Measurements from ENCODE around the gene ANO7.
"Not testable (repeated sequence)": the region's sequence is repeated elsewhere in the genome, so short reads cannot be mapped to it uniquely, and the experiment has no call there.

Gene ANO7

GRCh38 chr2:241191081-241191480 is 2.6 kb downstream of the ANO7 start:
- DNase-seq (ENCODE audit: low read depth), result no peak

DNA sequence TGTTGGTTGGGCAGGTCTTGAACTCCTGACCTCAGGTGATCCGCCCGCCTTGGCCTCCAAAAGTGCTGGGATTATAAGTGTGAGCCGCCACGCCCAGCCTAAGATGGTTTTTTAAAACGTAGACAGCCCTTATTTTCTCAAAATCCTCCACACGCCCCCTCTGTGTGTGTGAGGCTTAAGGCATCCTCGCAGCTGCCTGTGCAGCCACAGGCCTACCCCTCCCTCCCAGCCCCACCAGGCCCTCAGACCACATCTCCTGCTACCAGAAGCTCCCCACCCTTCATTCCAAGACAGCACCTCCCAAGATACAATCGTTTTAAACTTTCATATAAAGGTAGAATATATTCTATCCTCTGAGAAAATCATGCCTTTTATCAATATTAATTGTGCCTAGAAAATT is 4.8 kb downstream of the ANO7 start:
- no peak for DNase-seq (ENCODE audit: low read depth)

- DNase-seq (ENCODE audit: low read depth), result no peak
These were observed 6.3 kb downstream of the ANO7 start for GRCh38 chr2:241194811-241195210.

DNA sequence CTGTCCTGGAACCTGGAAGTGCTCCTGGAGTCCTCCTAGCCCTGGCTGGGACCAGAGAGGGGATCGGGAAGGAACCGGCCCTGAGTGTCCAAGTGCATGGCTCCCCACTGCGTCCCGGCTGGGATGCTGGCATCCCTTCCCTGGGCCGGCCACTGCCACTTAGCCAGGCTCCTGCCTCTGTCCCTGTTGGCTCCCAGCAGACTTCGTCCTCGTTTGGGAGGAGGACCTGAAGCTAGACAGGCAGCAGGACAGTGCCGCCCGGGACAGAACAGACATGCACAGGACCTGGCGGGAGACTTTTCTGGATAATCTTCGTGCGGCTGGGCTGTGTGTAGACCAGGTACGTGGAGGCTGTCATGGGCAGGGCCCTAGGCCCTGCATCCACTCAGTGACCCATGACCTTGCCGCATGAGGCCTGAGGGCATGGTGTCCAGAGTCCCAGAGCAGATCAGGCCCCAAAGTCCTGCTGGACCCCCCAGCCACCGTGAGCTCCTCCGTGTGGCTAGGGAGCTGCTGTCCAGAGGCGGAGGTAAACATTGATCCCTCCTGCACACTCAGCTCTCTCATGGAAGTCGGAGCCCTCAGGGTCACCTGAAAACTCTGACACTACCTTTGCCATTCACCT is 7.1 kb downstream of the ANO7 start:
- DNase-seq (ENCODE audit: low read depth), result no peak

DNA sequence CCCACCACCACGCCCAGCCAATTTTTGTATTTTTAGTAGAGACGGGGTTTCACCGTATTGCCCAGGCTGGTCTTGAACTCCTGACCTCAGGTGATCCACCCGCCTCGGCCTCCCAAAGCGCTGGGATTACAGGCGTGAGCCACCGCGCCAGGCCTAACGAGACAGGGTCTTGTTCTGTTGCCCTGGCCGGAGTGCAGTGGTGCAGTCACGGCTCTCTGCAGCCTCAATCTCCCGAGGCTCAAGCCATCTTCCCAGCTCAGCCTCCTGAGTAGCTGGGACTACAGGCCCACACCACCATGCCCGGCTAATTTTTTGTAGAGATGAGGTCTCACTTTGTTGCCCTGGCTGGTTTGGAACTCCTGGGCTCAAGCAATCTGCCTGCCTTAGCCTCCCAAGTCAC is 8.8 kb downstream of the ANO7 start:
- DNase-seq (ENCODE audit: low read depth), result not testable (repeated sequence)

GRCh38 chr2:241197947-241198346 is 9.5 kb downstream of the ANO7 start:
- no peak for DNase-seq (ENCODE audit: low read depth)

GRCh38 chr2:241198381-241199279 is 10.2 kb downstream of the ANO7 start:
- no peak for DNase-seq (ENCODE audit: low read depth)

DNA sequence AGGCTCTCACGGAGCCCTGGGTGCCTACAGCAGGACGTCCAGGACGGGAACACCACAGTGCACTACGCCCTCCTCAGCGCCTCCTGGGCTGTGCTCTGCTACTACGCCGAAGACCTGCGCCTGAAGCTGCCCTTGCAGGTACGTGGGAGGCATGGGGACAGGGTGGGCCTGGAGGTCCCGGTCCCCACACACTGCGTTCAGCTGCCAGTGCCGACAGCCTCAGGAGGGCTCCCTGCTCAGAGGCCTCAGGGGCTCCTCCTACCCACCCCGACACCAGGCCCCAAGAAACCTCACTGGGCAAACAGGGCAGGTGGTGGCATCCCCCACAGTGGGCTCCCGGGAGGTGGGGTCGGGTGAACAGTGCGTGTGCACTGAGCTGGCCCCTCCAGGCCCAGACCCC is 10.8 kb downstream of the ANO7 start:
- no peak for DNase-seq (ENCODE audit: low read depth)

- DNase-seq (ENCODE audit: low read depth), result no peak
These were observed 11.7 kb downstream of the ANO7 start for GRCh38 chr2:241199897-241200821.

DNA sequence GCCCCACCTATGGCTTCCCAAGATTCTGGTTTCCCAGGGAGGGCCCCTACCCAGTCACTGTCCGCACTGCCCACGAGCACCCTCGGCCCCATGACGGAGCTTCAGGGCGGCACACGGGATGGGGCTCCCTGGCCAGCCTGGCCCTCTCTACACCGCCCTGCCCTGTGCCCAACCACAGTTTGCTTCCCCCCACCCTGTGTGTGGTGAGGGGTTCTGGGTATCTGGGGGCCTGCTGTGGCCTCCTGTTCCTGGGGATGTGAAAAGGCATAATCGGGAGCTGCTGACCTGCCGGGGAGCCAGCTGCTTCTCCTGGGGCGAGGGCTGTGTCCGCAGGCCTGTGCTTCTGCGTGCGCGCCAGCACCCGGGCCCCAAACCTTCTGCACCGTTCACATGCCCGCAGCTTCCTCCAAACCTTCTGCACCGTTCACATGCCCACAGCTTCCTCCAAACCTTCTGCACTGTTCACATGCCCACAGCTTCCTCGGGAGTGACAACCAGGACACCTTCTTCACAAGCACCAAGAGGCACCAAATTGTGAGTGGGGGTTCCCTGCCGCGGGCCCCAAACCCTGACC is 12.4 kb downstream of the ANO7 start:
- DNase-seq (ENCODE audit: low read depth), result no peak

GRCh38 chr2:241201445-241202267 is 13.2 kb downstream of the ANO7 start:
- no peak for DNase-seq (ENCODE audit: low read depth)

- no peak for DNase-seq (ENCODE audit: low read depth)
These were observed 13.8 kb downstream of the ANO7 start for GRCh38 chr2:241202268-241202585.

- no peak for DNase-seq (ENCODE audit: low read depth)
These were observed 14.2 kb downstream of the ANO7 start for GRCh38 chr2:241202681-241203080.

DNA sequence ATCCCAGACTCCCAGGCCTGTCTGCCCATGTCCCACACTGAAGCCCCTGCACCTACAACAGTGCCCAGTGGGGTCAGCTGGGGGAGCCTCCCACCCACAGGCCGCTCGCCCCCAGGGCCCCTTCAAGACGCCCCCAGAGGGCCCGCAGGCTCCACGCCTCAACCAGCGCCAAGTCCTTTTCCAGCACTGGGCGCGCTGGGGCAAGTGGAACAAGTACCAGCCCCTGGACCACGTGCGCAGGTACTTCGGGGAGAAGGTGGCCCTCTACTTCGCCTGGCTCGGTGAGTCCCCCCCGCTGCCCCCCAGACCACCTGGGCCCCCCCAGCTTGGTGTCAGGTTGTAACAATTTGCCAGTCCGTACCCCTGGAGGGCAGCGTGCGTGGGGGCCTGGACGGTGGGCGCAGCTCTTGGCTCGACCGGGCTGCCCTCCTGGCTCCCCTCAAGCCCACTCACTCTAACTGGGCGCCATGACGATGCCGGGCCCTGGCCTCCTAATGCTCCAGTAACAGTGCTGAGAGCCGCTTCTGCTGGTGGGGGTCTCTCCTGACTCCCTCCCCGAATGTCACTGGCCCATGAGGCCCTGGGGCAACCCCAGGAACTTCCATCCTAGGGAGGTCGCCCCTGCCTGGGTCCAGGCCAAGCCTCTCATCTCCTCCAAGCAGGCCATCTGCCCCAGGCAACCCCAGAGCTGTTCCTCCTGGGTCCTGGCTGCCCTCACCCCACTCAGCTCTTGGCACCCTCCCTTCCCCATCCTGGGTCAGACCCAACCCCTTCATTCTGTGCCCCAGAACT is 14.9 kb downstream of the ANO7 start:
- DNase-seq (ENCODE audit: low read depth), result no peak

DNA sequence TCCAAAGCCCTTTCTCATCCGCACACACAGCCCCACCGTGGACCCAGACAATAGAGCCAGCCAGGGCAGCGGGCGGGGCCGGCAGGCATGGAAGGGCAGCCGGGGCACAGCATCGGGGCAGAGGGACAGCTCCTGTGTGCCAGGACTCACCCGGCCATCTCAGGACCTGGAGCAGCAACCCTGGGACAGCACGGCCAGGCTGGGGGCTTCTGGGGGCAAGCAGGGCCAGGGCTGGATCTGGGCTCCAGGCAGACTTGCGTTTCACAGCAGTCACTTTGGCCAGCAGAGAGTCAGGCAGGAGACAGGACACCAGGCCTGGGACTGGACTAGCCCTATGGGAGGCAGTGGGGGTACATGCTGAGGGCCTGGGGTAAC is 15.5 kb downstream of the ANO7 start:
- DNase-seq (ENCODE audit: low read depth), result no peak

DNA sequence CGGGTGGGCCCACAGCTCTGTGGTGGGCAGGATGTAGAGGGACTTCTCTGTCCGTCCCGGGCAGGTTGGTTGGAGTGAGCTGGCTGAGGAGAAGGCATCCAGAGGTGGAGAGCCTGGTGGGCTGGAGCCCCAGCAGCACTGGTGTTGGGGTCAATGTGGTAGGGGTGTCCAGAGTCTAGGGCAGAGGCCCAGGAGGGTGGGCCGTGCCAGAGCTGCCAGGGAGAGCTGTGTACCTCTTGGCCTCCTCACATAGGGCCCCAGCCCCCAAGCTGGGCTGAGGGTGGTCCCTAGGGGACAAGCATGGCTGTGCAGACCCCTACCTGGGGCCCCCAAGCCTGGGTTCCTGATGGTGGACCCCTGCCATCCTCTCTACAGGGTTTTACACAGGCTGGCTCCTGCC is 16.0 kb downstream of the ANO7 start:
- DNase-seq (ENCODE audit: low read depth), result no peak

DNA sequence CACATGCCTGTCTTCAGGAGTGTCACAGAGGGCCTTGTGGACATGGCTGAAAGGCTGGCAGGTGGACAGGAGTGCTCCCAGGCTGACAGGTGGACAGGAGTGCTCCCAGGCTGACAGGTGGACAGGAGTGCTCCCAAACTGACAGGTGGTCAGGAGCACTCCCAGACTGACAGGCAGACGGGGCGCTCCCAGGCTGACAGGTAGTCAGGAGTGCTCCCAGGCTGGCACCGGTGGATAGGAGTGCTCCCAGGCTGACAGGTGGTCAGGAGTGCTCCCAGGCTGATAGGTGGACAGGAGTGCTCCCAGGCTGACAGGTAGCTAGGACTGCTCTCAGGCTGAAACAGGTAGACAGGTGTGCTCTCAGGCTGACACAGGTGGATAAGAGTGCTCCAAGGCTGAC is 16.6 kb downstream of the ANO7 start:
- DNase-seq (ENCODE audit: low read depth), result no peak

GRCh38 chr2:241207151-241207550 is 18.7 kb downstream of the ANO7 start:
- DNase-seq (ENCODE audit: low read depth), result no peak

DNA sequence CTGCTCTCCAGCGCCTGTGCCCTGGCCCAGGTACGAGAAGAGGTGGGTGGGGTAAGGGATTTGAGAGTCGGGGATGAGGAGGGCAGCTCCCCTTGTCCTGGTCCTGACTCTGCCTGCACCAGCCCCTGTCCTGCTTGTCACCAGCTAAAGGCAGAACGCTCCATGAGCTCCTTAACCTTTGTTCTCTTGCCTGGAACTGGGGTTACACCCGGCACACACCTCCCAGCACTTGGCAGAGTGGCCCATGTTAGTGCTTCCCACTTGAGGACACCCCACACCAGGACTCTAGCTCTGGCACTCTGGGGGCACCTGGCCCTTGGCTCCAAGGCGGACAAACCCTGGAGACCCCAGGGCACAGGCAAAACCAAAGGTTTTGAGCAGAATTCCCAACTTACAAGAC is 19.2 kb downstream of the ANO7 start:
- no peak for DNase-seq (ENCODE audit: low read depth)

DNA sequence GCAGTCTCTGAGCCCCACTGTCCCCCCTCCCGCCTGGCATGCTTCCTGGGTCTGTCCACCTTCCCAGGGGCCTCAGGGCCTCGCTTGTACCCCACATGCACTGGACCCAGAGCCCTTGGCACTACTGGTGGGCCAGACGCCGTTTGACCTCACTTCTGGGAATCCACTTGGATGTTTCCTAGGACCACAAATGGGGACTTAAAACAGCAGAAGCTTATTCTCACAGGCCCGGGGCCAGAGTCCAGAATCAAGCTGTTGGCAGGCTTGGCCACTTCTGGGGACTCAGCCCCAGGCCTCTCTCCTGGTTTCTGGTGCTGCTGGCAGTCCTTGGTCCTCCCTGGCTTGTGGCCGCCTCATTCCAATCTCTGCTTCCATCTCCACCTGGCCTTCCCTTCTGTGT is 19.6 kb downstream of the ANO7 start:
- no peak for DNase-seq (ENCODE audit: low read depth)

DNA sequence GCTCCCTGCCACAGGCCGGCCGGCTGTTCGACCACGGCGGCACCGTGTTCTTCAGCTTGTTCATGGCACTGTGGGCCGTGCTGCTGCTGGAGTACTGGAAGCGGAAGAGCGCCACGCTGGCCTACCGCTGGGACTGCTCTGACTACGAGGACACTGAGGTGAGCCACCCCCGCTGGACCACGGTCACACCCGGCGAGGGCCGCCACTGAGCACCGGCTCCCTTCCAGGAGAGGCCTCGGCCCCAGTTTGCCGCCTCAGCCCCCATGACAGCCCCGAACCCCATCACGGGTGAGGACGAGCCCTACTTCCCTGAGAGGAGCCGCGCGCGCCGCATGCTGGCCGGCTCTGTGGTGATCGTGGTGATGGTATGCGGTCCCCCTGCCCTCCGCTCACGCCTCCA is 20.8 kb downstream of the ANO7 start:
- DNase-seq (ENCODE audit: low read depth), result no peak

All from non-pigmented ciliary epithelial cell (primary cell).